ENCODE results near the gene ENAH.

- no peak for TF ChIP-seq CTCF (optimal IDR thresholded peaks at IDR 0.05 in 1 of 3, IDR thresholded peaks at IDR 0.05 in 1 of 3, conservative IDR thresholded peaks at IDR 0.05 in 1 of 3; ENCODE audit: extremely low read depth in 1 of 3, insufficient read depth in 2 of 3, low read length in 3 of 3)
- TF ChIP-seq EZH2 (IDR thresholded peaks at IDR 0.05; ENCODE audit: low read length): no peak
Measured at GRCh38 chr1:225477296-225477911, 175.5 kb downstream of the ENAH start.
